Endothelial cell of umbilical vein (primary cell): ENCODE data around the gene OSBPL1A. TPM values are rescaled to one million over a fixed set of nuclear protein-coding genes. Genes with fewer than 3 reads are reported as not detected.

ENCODE experiments used
- BruUV-seq: library from RNA; stranded (reverse); fragments of 400-500 nt; replicated peaks from 2 replicates; lab custom pipeline; 2021; lab: Mats Ljungman, UMichigan
- CTCF ChIA-PET: fragments of 300-600, 350-600 bp; sonication (Branson Sonifier 250); formaldehyde crosslinking; loops from one replicate; lab custom pipeline; 2021; ENCODE audit warnings: antibody characterized with exemption, inconsistent platforms; lab: Charles Lee
- POLR2A ChIA-PET: fragments of 300-600, 350-600 bp; sonication (Branson Sonifier 250); formaldehyde crosslinking; loops from one replicate; lab custom pipeline; 2021; ENCODE audit warnings: antibody characterized with exemption, inconsistent platforms; lab: Charles Lee
- DNase-seq: peaks from one replicate; pipeline ENCODE4 v3.0.0-alpha.2; 2011; ENCODE audit warnings: low read depth, low spot score
- FAIRE-seq: peaks from 2 replicates; lab custom pipeline; 2011; peaks lifted over from hg19 to GRCh38; lab: Jason Lieb, UNC
- H2AFZ ChIP-seq: 2 replicates; pipeline ENCODE4 v1.6.0; 2012; ENCODE audit warnings: low read depth, low read length, control low read depth, inconsistent platforms
- H3K27ac ChIP-seq: 2 replicates; pipeline ENCODE4 v1.5.1; 2011; ENCODE audit warnings: low read depth, mild to moderate bottlenecking, control low read depth, low read length, moderate library complexity; ENCODE audit not compliant: insufficient read depth
- H3K27me3 ChIP-seq, 2 experiments: 2 replicates each; pipeline versions ENCODE4 v1.6.0 to v1.6.1; 2011; ENCODE audit warnings: low read length in 2 of 2, mixed read lengths in 1 of 2; ENCODE audit not compliant: control insufficient read depth in 2 of 2, insufficient read depth in 2 of 2
- H3K36me3 ChIP-seq, 2 experiments: 2 replicates in 1 of 2; 3 replicates in 1 of 2; pipeline ENCODE4 v1.5.1; 2011; ENCODE audit warnings: low read length in 2 of 2, mild to moderate bottlenecking in 1 of 2, moderate library complexity in 1 of 2; ENCODE audit not compliant: control insufficient read depth in 2 of 2, insufficient read depth in 2 of 2; ENCODE audit errors: extremely low read depth in 1 of 2
- H3K4me1 ChIP-seq: 3 replicates; pipeline ENCODE4 v1.5.1; 2011; ENCODE audit warnings: mild to moderate bottlenecking, low read length; ENCODE audit not compliant: control insufficient read depth, insufficient read depth; ENCODE audit errors: extremely low read depth
- H3K4me2 ChIP-seq: 2 replicates; pipeline ENCODE4 v1.6.1; 2011; ENCODE audit warnings: low read length, control low read depth, mixed read lengths; ENCODE audit not compliant: insufficient read depth
- H3K4me3 ChIP-seq, 3 experiments: fragments of 200-600 bp in 1 of 3; sonication (generic), shearing (Covaris generic) in 1 of 3; replicated peaks in 1 of 3; 2 replicates each; pipeline ENCODE4 v1.5.1; 2011 to 2016; ENCODE audit warnings: control low read depth in 3 of 3, low read length in 3 of 3, mild to moderate bottlenecking in 2 of 3, inconsistent platforms in 1 of 3, low read depth in 1 of 3, moderate library complexity in 1 of 3; ENCODE audit not compliant: insufficient read depth in 1 of 3
- H3K79me2 ChIP-seq: 2 replicates; pipeline ENCODE4 v1.6.0; 2012; ENCODE audit warnings: low read length, inconsistent platforms; ENCODE audit not compliant: control insufficient read depth, insufficient read depth
- H3K9ac ChIP-seq: replicated peaks from 2 replicates; pipeline ENCODE3; 2011; ENCODE audit warnings: low read length, control low read depth; ENCODE audit not compliant: insufficient read depth; ENCODE audit errors: extremely low read depth
- H3K9me1 ChIP-seq: replicated peaks from 3 replicates; pipeline ENCODE4 v1.6.0; 2011; ENCODE audit warnings: mild to moderate bottlenecking, low read length; ENCODE audit not compliant: control insufficient read depth, insufficient read depth; ENCODE audit errors: extremely low read depth
- H3K9me3 ChIP-seq: replicated peaks from 2 replicates; pipeline ENCODE4 v1.5.1; 2012; ENCODE audit warnings: low read length, inconsistent platforms; ENCODE audit not compliant: control insufficient read depth, insufficient read depth
- H4K20me1 ChIP-seq: replicated peaks from 2 replicates; pipeline ENCODE3; 2011; ENCODE audit warnings: mild to moderate bottlenecking, low read length; ENCODE audit not compliant: control insufficient read depth, insufficient read depth; ENCODE audit errors: extremely low read depth
- EZH2 ChIP-seq: IDR thresholded peaks from 2 replicates; pipeline ENCODE4 v1.6.1; 2012; ENCODE audit warnings: borderline replicate concordance, low read depth, mild to moderate bottlenecking, moderate library complexity, low read length, inconsistent platforms; ENCODE audit not compliant: severe bottlenecking
- FOS ChIP-seq: IDR thresholded peaks from 2 replicates; pipeline ENCODE4 v1.6.1; 2011; ENCODE audit warnings: mild to moderate bottlenecking, low read length, moderate library complexity, borderline replicate concordance; ENCODE audit not compliant: insufficient read depth
- GATA2 ChIP-seq: IDR thresholded peaks from 2 replicates; pipeline ENCODE4 v1.7.0; 2011; ENCODE audit warnings: low read depth, mild to moderate bottlenecking, moderate library complexity, mixed read lengths, low read length; ENCODE audit not compliant: insufficient read length, insufficient read depth
- JUN ChIP-seq: IDR thresholded peaks from 2 replicates; pipeline ENCODE4 v1.6.1; 2011; ENCODE audit warnings: borderline replicate concordance, low read depth; ENCODE audit not compliant: insufficient read length, insufficient read depth
- MAX ChIP-seq: IDR thresholded peaks from 2 replicates; pipeline ENCODE4 v1.6.1; 2011; ENCODE audit not compliant: insufficient read depth, insufficient read length
- MYC ChIP-seq: IDR thresholded peaks from one replicate; pipeline ENCODE4 v1.6.1; 2011; ENCODE audit warnings: mild to moderate bottlenecking, low read depth, low read length
- POLR2A ChIP-seq: IDR thresholded peaks from 2 replicates; pipeline ENCODE4 v1.6.1; 2012; ENCODE audit warnings: low read depth, mild to moderate bottlenecking, control low read depth, low read length
- POLR2AphosphoS5 ChIP-seq: IDR thresholded peaks from 2 replicates; pipeline ENCODE4 v1.6.1; 2012; ENCODE audit warnings: low read depth, mild to moderate bottlenecking, control low read depth, low read length, moderate library complexity; ENCODE audit not compliant: insufficient read depth
- dilution Hi-C: fragments of 300-500 bp; cut with MboI; formaldehyde crosslinking; loops from one replicate; pipeline ENCODE4 v1.15.0; 2019; ENCODE audit warnings: low sequenced_read_pairs; ENCODE audit not compliant: extremely low pct_ligation_motif_present
- intact Hi-C: fragments of 100-400 bp; cut with micrococcal nuclease; formaldehyde crosslinking; loops from one replicate; pipeline ENCODE4 v1.10.0; 2022
- polyA plus RNA-seq, 4 experiments: library from polyadenylated mRNA; depleted of rRNA in 3 of 4; stranded (reverse) in 3 of 4; unstranded in 1 of 4; fragments of >200 nt; gene quantifications; 2 replicates each; pipeline versions ENCODE4 v1.2.1 to v1.2.3, GENCODE V29; 2011 to 2012; ENCODE audit warnings: missing spikeins in 1 of 4
- total RNA-seq: library from RNA; stranded (reverse); gene quantifications from 2 replicates; pipeline ENCODE4 v1.2.3, GENCODE V29; 2021
- TF ChIP-seq, protein P1 (sequence below), 2 donors: IDR thresholded peaks; 1 replicate in 1 of 2; 2 replicates in 1 of 2; pipeline ENCODE4 v1.5.1; 2011; ENCODE audit warnings: low read length in 2 of 2, mild to moderate bottlenecking in 2 of 2, moderate library complexity in 2 of 2, control low read depth in 1 of 2, inconsistent platforms in 1 of 2, low read depth in 1 of 2; ENCODE audit not compliant: insufficient read depth in 1 of 2; ENCODE audit errors: extremely low read depth in 1 of 2

OSBPL1A gene
- total and polyA plus RNA-seq, 2 donors (not counting 3 experiments of a cell fraction or from before 2014, with no cell fraction given) = 6.4 to 16.5 TPM

GRCh38 chr18:24270937-24271380 lies 126.7 kb downstream of the OSBPL1A start:
- intact Hi-C loops = loop anchor here (5.0 kb wide), 1 partner anchor 126 kb away; the partner anchor contains the start of gene OSBPL1A
- Histone ChIP-seq H3K4me2 (peak overlapping the region; percentile 79), H3K9ac (peak overlapping the region; percentile 73), H2AFZ (peak overlapping the region; percentile 74), H3K9me1 (peaks cover 2% of the 10 kb centered on the region), H3K36me3 (no peaks in the 10 kb centered on the region), H4K20me1 (no peaks in the 10 kb centered on the region), H3K27ac (no peak overlapping the region), H3K4me3 (peak overlapping the region; percentile 43 to 58 (median 49)), H3K9me3 (no peaks in the 10 kb centered on the region), H3K27me3 (no peaks in the 10 kb centered on the region), H3K4me1 (peaks cover 6% of the 10 kb centered on the region), H3K79me2 (no peaks in the 10 kb centered on the region)
- dilution Hi-C loops = no loop called here
- POLR2A ChIA-PET = no interaction called here
- FAIRE-seq = peak; percentile 38
- CTCF ChIA-PET = interaction anchor here (0.6 to 4.4 kb wide), 3 partner anchors 94 to 216 kb away, joined by 3 to 56 read pairs (median 4); partner anchors contain the start of gene CABYR
- no TSS peak for BruUV-seq
- TF ChIP-seq JUN (no peak), POLR2A (no peak), POLR2AphosphoS5 (no peak), MAX (no peak), GATA2 (no peak), EZH2 (no peak), MYC (no peak), FOS (no peak)
- TF ChIP-seq, protein P1, sequence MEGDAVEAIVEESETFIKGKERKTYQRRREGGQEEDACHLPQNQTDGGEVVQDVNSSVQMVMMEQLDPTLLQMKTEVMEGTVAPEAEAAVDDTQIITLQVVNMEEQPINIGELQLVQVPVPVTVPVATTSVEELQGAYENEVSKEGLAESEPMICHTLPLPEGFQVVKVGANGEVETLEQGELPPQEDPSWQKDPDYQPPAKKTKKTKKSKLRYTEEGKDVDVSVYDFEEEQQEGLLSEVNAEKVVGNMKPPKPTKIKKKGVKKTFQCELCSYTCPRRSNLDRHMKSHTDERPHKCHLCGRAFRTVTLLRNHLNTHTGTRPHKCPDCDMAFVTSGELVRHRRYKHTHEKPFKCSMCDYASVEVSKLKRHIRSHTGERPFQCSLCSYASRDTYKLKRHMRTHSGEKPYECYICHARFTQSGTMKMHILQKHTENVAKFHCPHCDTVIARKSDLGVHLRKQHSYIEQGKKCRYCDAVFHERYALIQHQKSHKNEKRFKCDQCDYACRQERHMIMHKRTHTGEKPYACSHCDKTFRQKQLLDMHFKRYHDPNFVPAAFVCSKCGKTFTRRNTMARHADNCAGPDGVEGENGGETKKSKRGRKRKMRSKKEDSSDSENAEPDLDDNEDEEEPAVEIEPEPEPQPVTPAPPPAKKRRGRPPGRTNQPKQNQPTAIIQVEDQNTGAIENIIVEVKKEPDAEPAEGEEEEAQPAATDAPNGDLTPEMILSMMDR (IDR thresholded peaks at IDR 0.05; ENCODE audit: extremely low read depth in 1 of 2, insufficient read depth in 1 of 2, low read depth in 1 of 2, low read length in 2 of 2) = no peak
- peak; percentile 36 for DNase-seq
